Esophagus muscularis mucosa (tissue), 3 donors: ENCODE measurements around the gene FRMD4A.

Experiments used
- CTCF ChIP-seq, 3 experiments: fragments of 200-600 bp in 2 of 3; fragments of 450-650 bp in 1 of 3; sonication (generic) in 2 of 3; IDR thresholded peaks; one replicate each; pipeline ENCODE4 v1.5.1; 2017 to 2019; ENCODE audit warnings: antibody characterized with exemption in 3 of 3, mild to moderate bottlenecking in 2 of 3, moderate library complexity in 1 of 3
- POLR2A ChIP-seq: fragments of 450-650 bp; IDR thresholded peaks from one replicate; pipeline ENCODE4 v1.6.1; 2017; ENCODE audit warnings: antibody characterized with exemption, moderate library complexity, mild to moderate bottlenecking, low read depth
- POLR2AphosphoS5 ChIP-seq, 2 donors: sonication (generic); formaldehyde crosslinking; IDR thresholded peaks; one replicate each; pipeline ENCODE4 v1.6.1; 2017; ENCODE audit warnings: antibody characterized with exemption in 2 of 2

- TF ChIP-seq CTCF (IDR thresholded peaks at IDR 0.05) = no peak
- no peak for TF ChIP-seq POLR2A
- no peak for TF ChIP-seq POLR2AphosphoS5 (IDR thresholded peaks at IDR 0.05)
Measured at GRCh38 chr10:14150526-14150925, 180.2 kb downstream of the FRMD4A start.
